Colon (tissue), 2 donors: ENCODE measurements around the gene HIPK1.
A peak's percentile ranks its signal among the peaks of the same experiment; 100 is the strongest.

ENCODE experiments used
- FAIRE-seq: peaks from 2 replicates; lab custom pipeline; 2012; peaks lifted over from hg19 to GRCh38; lab: Jason Lieb, UNC
- donor health status: control.
- donor health status: control.

HIPK1 gene

GRCh38 chr1:113928941-113929749 is at the start of gene HIPK1:
HIPK1 (plus strand) TSS chr1:113929324.
- no peak for FAIRE-seq

GRCh38 chr1:113879739-113880038 is 49.4 kb upstream of the HIPK1 start:
- no peak for FAIRE-seq

- FAIRE-seq, result no peak
Observed at GRCh38 chr1:113881661-113882060, 47.5 kb upstream of the HIPK1 start.

GRCh38 chr1:113886417-113887401 is 42.4 kb upstream of the HIPK1 start:
- FAIRE-seq, result no peak

GRCh38 chr1:113887402-113888175 is 41.5 kb upstream of the HIPK1 start, which contains the start of gene BCL2L15:
BCL2L15 (minus strand) TSS chr1:113887581; CDS start chr1:113887375, 206 bp downstream.
- no peak for FAIRE-seq

GRCh38 chr1:113890816-113891215 is 38.3 kb upstream of the HIPK1 start:
- FAIRE-seq, result no peak

GRCh38 chr1:113891631-113892220 is 37.4 kb upstream of the HIPK1 start:
- FAIRE-seq, result no peak

GRCh38 chr1:113893267-113893666 is 35.9 kb upstream of the HIPK1 start:
- no peak for FAIRE-seq

GRCh38 chr1:113895098-113895497 is 34.0 kb upstream of the HIPK1 start:
- FAIRE-seq, result no peak

- FAIRE-seq, result no peak
Observed at GRCh38 chr1:113895961-113896360, 33.2 kb upstream of the HIPK1 start.

GRCh38 chr1:113898241-113898814 is 30.8 kb upstream of the HIPK1 start:
- no peak for FAIRE-seq

GRCh38 chr1:113899111-113899510 is 30.0 kb upstream of the HIPK1 start:
- FAIRE-seq, result no peak

GRCh38 chr1:113901191-113901590 is 27.9 kb upstream of the HIPK1 start:
- no peak for FAIRE-seq

- no peak for FAIRE-seq
Observed at GRCh38 chr1:113903501-113904292, 25.4 kb upstream of the HIPK1 start.

GRCh38 chr1:113904293-113904673 is 24.8 kb upstream of the HIPK1 start:
- FAIRE-seq, result no peak

GRCh38 chr1:113904674-113905434 is 24.3 kb upstream of the HIPK1 start, which contains the start of the genes AP4B1 and DCLRE1B:
AP4B1 (minus strand) TSS chr1:113904799; CDS start chr1:113904717, 82 bp downstream.
DCLRE1B (plus strand) TSS chr1:113905326; CDS start chr1:113905587, 261 bp downstream.
- peak; percentile 65 for FAIRE-seq

- FAIRE-seq, result no peak
Observed at GRCh38 chr1:113905435-113905861, 23.7 kb upstream of the HIPK1 start.

- no peak for FAIRE-seq
Observed at GRCh38 chr1:113912594-113913311, 16.4 kb upstream of the HIPK1 start.

GRCh38 chr1:113913312-113913668 is 15.8 kb upstream of the HIPK1 start:
- FAIRE-seq, result no peak
